Measurements from ENCODE around the gene APBA1. TPM values are rescaled to one million over a fixed set of nuclear protein-coding genes. Genes with fewer than 3 reads are reported as not detected.

The APBA1 gene
- total and polyA plus RNA-seq, 9 of the 15 experiments (the other 6 are each of a cell fraction or from before 2014, with no cell fraction given), result 0.01 to 0.02 TPM; not detected in 7

DNA sequence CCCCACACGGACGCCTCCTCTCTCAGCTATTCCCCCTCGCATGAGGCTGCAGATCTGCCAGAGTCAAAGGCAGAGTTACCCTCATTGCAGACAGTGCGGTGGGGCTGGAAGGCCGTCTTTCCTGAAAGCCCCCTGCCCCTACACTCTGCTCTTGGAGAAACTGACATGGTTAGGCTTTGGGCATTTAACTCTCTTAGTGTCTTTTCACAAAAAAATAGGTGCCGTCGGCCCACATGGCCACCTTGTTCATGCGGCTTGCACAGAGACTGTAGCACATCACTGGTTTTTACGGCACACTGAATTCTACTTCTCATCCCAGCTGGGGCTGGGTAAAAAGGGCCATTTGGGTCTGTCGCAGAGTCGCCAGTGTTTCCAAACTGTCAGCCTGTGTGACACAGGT is 239.5 kb downstream of the APBA1 start (continued):
- TF ChIP-seq, protein P1, sequence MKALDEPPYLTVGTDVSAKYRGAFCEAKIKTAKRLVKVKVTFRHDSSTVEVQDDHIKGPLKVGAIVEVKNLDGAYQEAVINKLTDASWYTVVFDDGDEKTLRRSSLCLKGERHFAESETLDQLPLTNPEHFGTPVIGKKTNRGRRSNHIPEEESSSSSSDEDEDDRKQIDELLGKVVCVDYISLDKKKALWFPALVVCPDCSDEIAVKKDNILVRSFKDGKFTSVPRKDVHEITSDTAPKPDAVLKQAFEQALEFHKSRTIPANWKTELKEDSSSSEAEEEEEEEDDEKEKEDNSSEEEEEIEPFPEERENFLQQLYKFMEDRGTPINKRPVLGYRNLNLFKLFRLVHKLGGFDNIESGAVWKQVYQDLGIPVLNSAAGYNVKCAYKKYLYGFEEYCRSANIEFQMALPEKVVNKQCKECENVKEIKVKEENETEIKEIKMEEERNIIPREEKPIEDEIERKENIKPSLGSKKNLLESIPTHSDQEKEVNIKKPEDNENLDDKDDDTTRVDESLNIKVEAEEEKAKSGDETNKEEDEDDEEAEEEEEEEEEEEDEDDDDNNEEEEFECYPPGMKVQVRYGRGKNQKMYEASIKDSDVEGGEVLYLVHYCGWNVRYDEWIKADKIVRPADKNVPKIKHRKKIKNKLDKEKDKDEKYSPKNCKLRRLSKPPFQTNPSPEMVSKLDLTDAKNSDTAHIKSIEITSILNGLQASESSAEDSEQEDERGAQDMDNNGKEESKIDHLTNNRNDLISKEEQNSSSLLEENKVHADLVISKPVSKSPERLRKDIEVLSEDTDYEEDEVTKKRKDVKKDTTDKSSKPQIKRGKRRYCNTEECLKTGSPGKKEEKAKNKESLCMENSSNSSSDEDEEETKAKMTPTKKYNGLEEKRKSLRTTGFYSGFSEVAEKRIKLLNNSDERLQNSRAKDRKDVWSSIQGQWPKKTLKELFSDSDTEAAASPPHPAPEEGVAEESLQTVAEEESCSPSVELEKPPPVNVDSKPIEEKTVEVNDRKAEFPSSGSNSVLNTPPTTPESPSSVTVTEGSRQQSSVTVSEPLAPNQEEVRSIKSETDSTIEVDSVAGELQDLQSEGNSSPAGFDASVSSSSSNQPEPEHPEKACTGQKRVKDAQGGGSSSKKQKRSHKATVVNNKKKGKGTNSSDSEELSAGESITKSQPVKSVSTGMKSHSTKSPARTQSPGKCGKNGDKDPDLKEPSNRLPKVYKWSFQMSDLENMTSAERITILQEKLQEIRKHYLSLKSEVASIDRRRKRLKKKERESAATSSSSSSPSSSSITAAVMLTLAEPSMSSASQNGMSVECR (CRISPR knock-in tag; IDR thresholded peaks at IDR 0.05), result no peak
- TF ChIP-seq, protein P2, sequence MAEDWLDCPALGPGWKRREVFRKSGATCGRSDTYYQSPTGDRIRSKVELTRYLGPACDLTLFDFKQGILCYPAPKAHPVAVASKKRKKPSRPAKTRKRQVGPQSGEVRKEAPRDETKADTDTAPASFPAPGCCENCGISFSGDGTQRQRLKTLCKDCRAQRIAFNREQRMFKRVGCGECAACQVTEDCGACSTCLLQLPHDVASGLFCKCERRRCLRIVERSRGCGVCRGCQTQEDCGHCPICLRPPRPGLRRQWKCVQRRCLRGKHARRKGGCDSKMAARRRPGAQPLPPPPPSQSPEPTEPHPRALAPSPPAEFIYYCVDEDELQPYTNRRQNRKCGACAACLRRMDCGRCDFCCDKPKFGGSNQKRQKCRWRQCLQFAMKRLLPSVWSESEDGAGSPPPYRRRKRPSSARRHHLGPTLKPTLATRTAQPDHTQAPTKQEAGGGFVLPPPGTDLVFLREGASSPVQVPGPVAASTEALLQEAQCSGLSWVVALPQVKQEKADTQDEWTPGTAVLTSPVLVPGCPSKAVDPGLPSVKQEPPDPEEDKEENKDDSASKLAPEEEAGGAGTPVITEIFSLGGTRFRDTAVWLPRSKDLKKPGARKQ (CRISPR knock-in tag; IDR thresholded peaks at IDR 0.05), result no peak
- TF ChIP-seq CHD2 (IDR thresholded peaks at IDR 0.05; ENCODE audit: low read depth, low read length) (no peak), KLF16 (IDR thresholded peaks at IDR 0.05) (no peak), ZNF124 (CRISPR knock-in tag; IDR thresholded peaks at IDR 0.05) (no peak), MXI1 (IDR thresholded peaks at IDR 0.05; ENCODE audit: low read depth, low read length) (no peak), ETV6 (IDR thresholded peaks at IDR 0.05; ENCODE audit: borderline replicate concordance in 1 of 2, low read depth in 2 of 2, low read length in 1 of 2) (no peak), ETV6 (CRISPR knock-in tag; IDR thresholded peaks at IDR 0.05; ENCODE audit: borderline replicate concordance) (no peak)
- TF ChIP-seq, protein P3, sequence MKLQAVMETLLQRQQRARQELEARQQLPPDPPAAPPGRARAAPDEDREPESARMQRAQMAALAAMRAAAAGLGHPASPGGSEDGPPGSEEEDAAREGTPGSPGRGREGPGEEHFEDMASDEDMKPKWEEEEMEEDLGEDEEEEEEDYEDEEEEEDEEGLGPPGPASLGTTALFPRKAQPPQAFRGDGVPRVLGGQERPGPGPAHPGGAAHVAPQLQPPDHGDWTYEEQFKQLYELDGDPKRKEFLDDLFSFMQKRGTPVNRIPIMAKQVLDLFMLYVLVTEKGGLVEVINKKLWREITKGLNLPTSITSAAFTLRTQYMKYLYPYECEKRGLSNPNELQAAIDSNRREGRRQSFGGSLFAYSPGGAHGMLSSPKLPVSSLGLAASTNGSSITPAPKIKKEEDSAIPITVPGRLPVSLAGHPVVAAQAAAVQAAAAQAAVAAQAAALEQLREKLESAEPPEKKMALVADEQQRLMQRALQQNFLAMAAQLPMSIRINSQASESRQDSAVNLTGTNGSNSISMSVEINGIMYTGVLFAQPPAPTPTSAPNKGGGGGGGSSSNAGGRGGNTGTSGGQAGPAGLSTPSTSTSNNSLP (IDR thresholded peaks at IDR 0.05; ENCODE audit: borderline replicate concordance, low read depth, low read length), result no peak
